HepG2 (cell line): ENCODE results near the gene ELP5. TPM values are rescaled to one million over a fixed set of nuclear protein-coding genes. Genes with fewer than 3 reads are reported as not detected.
A peak's percentile ranks its signal among the peaks of the same experiment; 100 is the strongest.

Source experiments
- GPBP1L1 ChIP-seq: sonication (generic); formaldehyde crosslinking; IDR thresholded peaks from 2 replicates; pipeline ENCODE4 v1.5.0; 2020; ENCODE audit warnings: mild to moderate bottlenecking, missing genetic modification reagents
- HCFC1 ChIP-seq: fragments of 150-350 bp; IDR thresholded peaks from 2 replicates; pipeline ENCODE4 v1.6.1; 2014; ENCODE audit warnings: low read depth, low read length
- HIVEP1 ChIP-seq: sonication (generic); formaldehyde crosslinking; IDR thresholded peaks from 2 replicates; pipeline ENCODE4 v1.4.0; 2020; ENCODE audit warnings: mild to moderate bottlenecking, missing genetic modification reagents
- JUNB ChIP-seq: sonication (generic); formaldehyde crosslinking; IDR thresholded peaks from 2 replicates; pipeline ENCODE4 v1.8.0; 2022; ENCODE audit warnings: missing genetic modification reagents, mild to moderate bottlenecking, borderline replicate concordance
- PRMT3 ChIP-seq: sonication (generic); formaldehyde crosslinking; IDR thresholded peaks from 2 replicates; pipeline ENCODE4 v1.8.1; 2022; ENCODE audit warnings: low read depth, mild to moderate bottlenecking, moderate library complexity, missing genetic modification reagents, borderline replicate concordance
- TSC22D2 ChIP-seq: sonication (generic); formaldehyde crosslinking; IDR thresholded peaks from 2 replicates; pipeline ENCODE4 v1.5.1; 2020; ENCODE audit warnings: missing genetic modification reagents, mild to moderate bottlenecking, borderline replicate concordance
- U2AF1 ChIP-seq: fragments of 200-400 bp; formaldehyde crosslinking; optimal IDR thresholded peaks from 2 replicates; pipeline ENCODE3; 2017; ENCODE audit warnings: mild to moderate bottlenecking, low read depth, low read length
- ZBTB26 ChIP-seq: IDR thresholded peaks from 2 replicates; pipeline ENCODE4 v1.6.1; 2016; ENCODE audit warnings: missing compliant biosample characterization, missing genetic modification reagents, borderline replicate concordance
- ZBTB4 ChIP-seq: sonication (generic); formaldehyde crosslinking; IDR thresholded peaks from 2 replicates; pipeline ENCODE4 v1.4.0; 2020; ENCODE audit warnings: missing genetic modification reagents, mild to moderate bottlenecking, borderline replicate concordance
- ZBTB7A ChIP-seq: sonication (generic); formaldehyde crosslinking; IDR thresholded peaks from 2 replicates; pipeline ENCODE4 v1.8.0; 2022; ENCODE audit warnings: mild to moderate bottlenecking, missing genetic modification reagents
- ZC3H4 ChIP-seq: sonication (generic); formaldehyde crosslinking; IDR thresholded peaks from 2 replicates; pipeline ENCODE4 v1.4.0; 2020; ENCODE audit warnings: missing genetic modification reagents, borderline replicate concordance
- ZNF280D ChIP-seq: sonication (generic); formaldehyde crosslinking; IDR thresholded peaks from 2 replicates; pipeline ENCODE4 v1.5.1; 2020; ENCODE audit warnings: mild to moderate bottlenecking, missing genetic modification reagents
- ZNF777 ChIP-seq: sonication (generic); formaldehyde crosslinking; IDR thresholded peaks from 2 replicates; pipeline ENCODE4 v1.4.0; 2020; ENCODE audit warnings: missing genetic modification reagents
- ZXDC ChIP-seq: sonication (generic); formaldehyde crosslinking; IDR thresholded peaks from 2 replicates; pipeline ENCODE4 v1.5.0; 2020; ENCODE audit warnings: mild to moderate bottlenecking, missing genetic modification reagents
- polyA plus RNA-seq, 8 experiments: library from polyadenylated mRNA; depleted of rRNA in 3 of 8; stranded (reverse) in 7 of 8; unstranded in 1 of 8; fragments of >200 nt; fragmentation: Illumina TruSeq in 4 of 8; extraction: Trizol in 4 of 8; gene quantifications; 2 replicates each; pipeline versions ENCODE4 v1.2.1 to v1.2.3, GENCODE V29; 2011 to 2016; ENCODE audit warnings: low read depth in 4 of 8, missing spikeins in 1 of 8, mixed read lengths in 1 of 8; ENCODE audit not compliant: insufficient read depth in 1 of 8
- total RNA-seq, 5 experiments: library from RNA; depleted of rRNA; stranded (reverse); fragments of >200 nt; fragmentation: Illumina TruSeq; extraction: Trizol; gene quantifications; 2 replicates each; pipeline ENCODE4 v1.2.3, GENCODE V29; 2016; ENCODE audit warnings: low read depth in 1 of 5

ELP5 gene
- total and polyA plus RNA-seq, 2 of the 13 experiments (the other 11 are each of a cell fraction or from before 2014, with no cell fraction given), result 67.6 to 69.8 TPM

- TF ChIP-seq ZBTB4 (CRISPR knock-in tag), result no peak
- no peak; the same call in 1 of the 2 replicates for TF ChIP-seq ZBTB26 (CRISPR knock-in tag)
- TF ChIP-seq ZBTB7A, result no peak
- TF ChIP-seq HCFC1, result no peak
- TF ChIP-seq HIVEP1, result peak; percentile 79
- TF ChIP-seq PRMT3, result no peak
- TF ChIP-seq ZC3H4, result 0 out of 2 replicates have a peak, but pooled peaks have one; percentile 34
- no peak for TF ChIP-seq TSC22D2
- TF ChIP-seq ZNF777 (CRISPR knock-in tag), result no peak
- no peak for TF ChIP-seq U2AF1
- no peak for TF ChIP-seq GPBP1L1 (CRISPR knock-in tag)
- peak; percentile 80; the same call in 1 of the 2 replicates for TF ChIP-seq ZNF280D
- TF ChIP-seq JUNB (CRISPR knock-in tag), result no peak
- TF ChIP-seq ZXDC (CRISPR knock-in tag), result no peak
These were observed 6.9 kb downstream of the ELP5 start (continued) for GRCh38 chr17:7258731-7259554.
